Activated effector memory CD4-positive, alpha-beta T cell treated with anti-CD3 and anti-CD28 coated beads, Interleukin-2, amount 50 U/mL, for 16 hours (primary cell): Measurements from ENCODE around the gene ERC1.
"Not testable (repeated sequence)": the region's sequence is repeated elsewhere in the genome, so short reads cannot be mapped to it uniquely, and the experiment has no call there.

ENCODE experiments used
- DNase-seq: peaks from one replicate; pipeline ENCODE4 v3.0.0-alpha.2; 2020

ERC1 gene

GRCh38 chr12:1034751-1035457 lies 43.9 kb downstream of the ERC1 start:
- DNase-seq, result no peak

- no peak for DNase-seq
These were observed 50.5 kb downstream of the ERC1 start for GRCh38 chr12:1041478-1041877.

- no peak for DNase-seq
These were observed 53.2 kb downstream of the ERC1 start for GRCh38 chr12:1044199-1044598.

- no peak for DNase-seq
These were observed 53.7 kb downstream of the ERC1 start for GRCh38 chr12:1044696-1045095.

GRCh38 chr12:1046727-1047126 lies 55.7 kb downstream of the ERC1 start:
- DNase-seq, result no peak

GRCh38 chr12:1047898-1048660 lies 57.1 kb downstream of the ERC1 start:
- no peak for DNase-seq

- no peak for DNase-seq
These were observed 59.2 kb downstream of the ERC1 start for GRCh38 chr12:1050059-1050707.

GRCh38 chr12:1051672-1052071 lies 60.6 kb downstream of the ERC1 start:
- not testable (repeated sequence) for DNase-seq

GRCh38 chr12:1053690-1054089 lies 62.7 kb downstream of the ERC1 start:
- no peak for DNase-seq

GRCh38 chr12:1054117-1054870 lies 63.3 kb downstream of the ERC1 start:
- no peak for DNase-seq

GRCh38 chr12:1056390-1056789 lies 65.4 kb downstream of the ERC1 start:
- DNase-seq, result no peak

GRCh38 chr12:1058423-1058822 lies 67.4 kb downstream of the ERC1 start:
- DNase-seq, result no peak

- no peak for DNase-seq
These were observed 68.1 kb downstream of the ERC1 start for GRCh38 chr12:1059162-1059561.

- DNase-seq, result no peak
These were observed 72.8 kb downstream of the ERC1 start for GRCh38 chr12:1063852-1064251.

GRCh38 chr12:1064317-1064716 lies 73.3 kb downstream of the ERC1 start:
- no peak for DNase-seq

GRCh38 chr12:1065629-1066028 lies 74.6 kb downstream of the ERC1 start:
- DNase-seq, result no peak

- DNase-seq, result no peak
These were observed 78.8 kb downstream of the ERC1 start for GRCh38 chr12:1069846-1070245.

GRCh38 chr12:1071182-1071581 lies 80.2 kb downstream of the ERC1 start:
- DNase-seq, result no peak

GRCh38 chr12:1073652-1074051 lies 82.6 kb downstream of the ERC1 start:
- DNase-seq, result no peak

GRCh38 chr12:1077036-1077803 lies 86.2 kb downstream of the ERC1 start:
- no peak for DNase-seq

- DNase-seq, result no peak
These were observed 87.0 kb downstream of the ERC1 start for GRCh38 chr12:1078002-1078401.

GRCh38 chr12:1080520-1081223 lies 89.6 kb downstream of the ERC1 start:
- DNase-seq, result no peak
